NCI-H345 treated with DMSO at 0.1 percent for 48 hours (cell line): ENCODE measurements around the gene UTP14C.
"Not testable (repeated sequence)": the region's sequence is repeated elsewhere in the genome, so short reads cannot be mapped to it uniquely, and the experiment has no call there.

Source experiments
- DNase-seq: peaks from one replicate; lab custom pipeline; 2025; ENCODE audit not compliant: unreplicated experiment; lab: John Stamatoyannopoulos, UW

UTP14C gene

GRCh38 chr13:52001120-52001731 lies 23.3 kb upstream of the UTP14C start:
- DNase-seq: peak; percentile 19

GRCh38 chr13:52002361-52002760 lies 22.1 kb upstream of the UTP14C start:
- DNase-seq: no peak

GRCh38 chr13:52003541-52003940 lies 20.9 kb upstream of the UTP14C start:
- no peak for DNase-seq

GRCh38 chr13:52004511-52005170 lies 19.9 kb upstream of the UTP14C start:
- no peak for DNase-seq

GRCh38 chr13:52005841-52006522 lies 18.5 kb upstream of the UTP14C start:
- DNase-seq: no peak

- no peak for DNase-seq
Observed at GRCh38 chr13:52006523-52007245, 17.8 kb upstream of the UTP14C start.

- no peak for DNase-seq
Observed at GRCh38 chr13:52009946-52010345, 14.5 kb upstream of the UTP14C start.

GRCh38 chr13:52010890-52011631 lies 13.4 kb upstream of the UTP14C start, which contains the start of gene ATP7B:
Gene ATP7B, minus strand, starts transcription at chr13:52011450. Its CDS starts 113 bp downstream, at chr13:52011337.
- no peak for DNase-seq

GRCh38 chr13:52011632-52012511 lies 12.6 kb upstream of the UTP14C start, which contains the start of gene ALG11:
Gene ALG11, plus strand, starts transcription at chr13:52012398. Its CDS starts 21 bp downstream, at chr13:52012419.
- DNase-seq: peak; percentile 78

- DNase-seq: no peak
Observed at GRCh38 chr13:52012512-52012836, 12.0 kb upstream of the UTP14C start.

- DNase-seq: no peak
Observed at GRCh38 chr13:52016296-52016695, 8.2 kb upstream of the UTP14C start.

GRCh38 chr13:52020191-52020590 lies 4.3 kb upstream of the UTP14C start:
- DNase-seq: no peak

GRCh38 chr13:52022356-52022755 lies 2.1 kb upstream of the UTP14C start:
- DNase-seq: no peak

GRCh38 chr13:52025475-52026245 lies 1.2 kb downstream of the UTP14C start:
- no peak for DNase-seq

- DNase-seq: no peak
Observed at GRCh38 chr13:52026246-52026626, 1.7 kb downstream of the UTP14C start.

GRCh38 chr13:52027832-52028231 lies 3.3 kb downstream of the UTP14C start:
- DNase-seq: no peak

- no peak for DNase-seq
Observed at GRCh38 chr13:52029569-52029968, 5.1 kb downstream of the UTP14C start.

- not testable (repeated sequence) for DNase-seq
Observed at GRCh38 chr13:52030401-52030800, 5.9 kb downstream of the UTP14C start.

- DNase-seq: no peak
Observed at GRCh38 chr13:52033039-52033438, 8.5 kb downstream of the UTP14C start.
